Liver (tissue), 3 donors: ENCODE data around the gene C3.

ENCODE experiments used
- GABPA ChIP-seq, 2 donors: IDR thresholded peaks in 1 of 2; conservative IDR thresholded peaks in 1 of 2; 2 replicates each; pipeline ENCODE4 v1.6.1; 2016; ENCODE audit warnings: antibody characterized with exemption in 2 of 2, mild to moderate bottlenecking in 1 of 2, moderate library complexity in 1 of 2
- JUND ChIP-seq, 2 donors: IDR thresholded peaks; 2 replicates each; pipeline ENCODE4 v1.6.1; 2016; ENCODE audit warnings: antibody characterized with exemption in 2 of 2
- RAD21 ChIP-seq, 2 donors: IDR thresholded peaks; 2 replicates each; pipeline ENCODE4 v1.6.1; 2016; ENCODE audit warnings: antibody characterized with exemption in 2 of 2, mild to moderate bottlenecking in 2 of 2
- RXRA ChIP-seq, 2 donors: IDR thresholded peaks; 2 replicates each; pipeline ENCODE4 v1.6.1; 2017 to 2018; ENCODE audit warnings: antibody characterized with exemption in 2 of 2, mild to moderate bottlenecking in 1 of 2
- TAF1 ChIP-seq: conservative IDR thresholded peaks from 2 replicates; pipeline ENCODE4 v1.6.1; 2016; ENCODE audit warnings: antibody characterized with exemption, mild to moderate bottlenecking
- ZBTB33 ChIP-seq: IDR thresholded peaks from 2 replicates; pipeline ENCODE4 v1.6.1; 2016; ENCODE audit warnings: antibody characterized with exemption
- TF ChIP-seq, protein P1 (sequence below): fragments of 150-350 bp; IDR thresholded peaks from 2 replicates; pipeline ENCODE4 v1.5.1; 2017; ENCODE audit warnings: improper control_type of control experiment, low read depth, low read length; ENCODE audit not compliant: missing input control
- donor health status: healthy.
- donor health status: healthy.

DNA sequence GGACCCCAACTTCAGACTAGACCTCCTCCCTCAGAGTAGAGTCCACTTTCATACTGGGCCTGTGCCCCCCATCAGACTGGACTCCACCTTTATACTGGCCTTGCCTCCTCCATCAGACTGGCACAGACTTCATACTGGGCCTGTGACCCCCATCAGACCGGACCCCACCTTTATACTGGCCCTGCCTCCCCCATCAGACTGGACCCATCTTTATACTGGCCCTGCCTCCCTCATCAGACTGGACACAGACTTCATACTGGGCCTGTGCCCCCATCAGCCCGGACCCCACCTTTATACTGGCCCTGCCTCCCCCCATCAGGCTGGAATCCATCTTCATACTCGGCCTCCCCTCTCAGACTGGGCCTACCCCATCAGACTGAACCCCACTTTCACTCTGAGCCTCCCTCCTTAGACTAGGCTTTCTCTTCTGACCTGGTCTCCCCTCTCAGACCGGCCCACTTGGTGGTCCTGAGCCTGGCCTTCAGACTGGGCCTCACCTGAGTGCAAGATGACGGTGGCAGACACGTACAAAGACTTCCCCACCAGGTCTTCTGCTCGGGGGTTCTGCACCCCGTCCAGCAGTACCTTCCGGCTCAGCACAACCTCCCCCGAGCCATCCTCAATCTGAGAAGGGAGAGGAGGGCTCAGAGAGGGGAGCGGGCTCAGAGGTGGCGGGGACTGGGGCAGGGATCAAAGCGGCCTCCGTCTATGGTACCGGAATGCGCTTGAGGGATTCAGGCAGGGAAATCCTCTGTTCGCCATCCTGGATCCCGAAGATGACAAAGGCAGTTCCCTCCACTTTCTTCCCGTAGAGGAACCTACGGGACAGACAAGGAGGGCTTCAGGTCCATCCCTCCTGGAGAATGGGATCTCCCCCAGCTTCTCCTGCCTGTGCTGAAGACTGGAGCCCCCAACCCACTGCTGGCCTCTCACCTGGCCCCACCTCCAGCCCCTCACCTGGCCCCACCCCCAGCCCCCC, 7.5 kb downstream of the C3 start:
- no peak for TF ChIP-seq RXRA (IDR thresholded peaks at IDR 0.05)
- TF ChIP-seq GABPA (IDR thresholded peaks at IDR 0.05 in 1 of 2, conservative IDR thresholded peaks at IDR 0.05 in 1 of 2): no peak
- TF ChIP-seq, protein P1, sequence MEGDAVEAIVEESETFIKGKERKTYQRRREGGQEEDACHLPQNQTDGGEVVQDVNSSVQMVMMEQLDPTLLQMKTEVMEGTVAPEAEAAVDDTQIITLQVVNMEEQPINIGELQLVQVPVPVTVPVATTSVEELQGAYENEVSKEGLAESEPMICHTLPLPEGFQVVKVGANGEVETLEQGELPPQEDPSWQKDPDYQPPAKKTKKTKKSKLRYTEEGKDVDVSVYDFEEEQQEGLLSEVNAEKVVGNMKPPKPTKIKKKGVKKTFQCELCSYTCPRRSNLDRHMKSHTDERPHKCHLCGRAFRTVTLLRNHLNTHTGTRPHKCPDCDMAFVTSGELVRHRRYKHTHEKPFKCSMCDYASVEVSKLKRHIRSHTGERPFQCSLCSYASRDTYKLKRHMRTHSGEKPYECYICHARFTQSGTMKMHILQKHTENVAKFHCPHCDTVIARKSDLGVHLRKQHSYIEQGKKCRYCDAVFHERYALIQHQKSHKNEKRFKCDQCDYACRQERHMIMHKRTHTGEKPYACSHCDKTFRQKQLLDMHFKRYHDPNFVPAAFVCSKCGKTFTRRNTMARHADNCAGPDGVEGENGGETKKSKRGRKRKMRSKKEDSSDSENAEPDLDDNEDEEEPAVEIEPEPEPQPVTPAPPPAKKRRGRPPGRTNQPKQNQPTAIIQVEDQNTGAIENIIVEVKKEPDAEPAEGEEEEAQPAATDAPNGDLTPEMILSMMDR: no peak
- TF ChIP-seq ZBTB33: no peak
- TF ChIP-seq TAF1: no peak
- no peak for TF ChIP-seq RAD21 (IDR thresholded peaks at IDR 0.05)
- no peak for TF ChIP-seq JUND (IDR thresholded peaks at IDR 0.05)
